GM12878 (cell line): ENCODE data around the gene C1GALT1. TPM values are rescaled to one million over a fixed set of nuclear protein-coding genes. Genes with fewer than 3 reads are reported as not detected.

Source experiments
- ATAC-seq: fragments of 200-7000 bp; cut with Tn5 transposase; 3 replicates; pipeline ENCODE4 v1.9.1; 2020; ENCODE audit warnings: mild to moderate bottlenecking, moderate library complexity
- BruUV-seq: library from RNA; stranded (reverse); fragments of 400-500 nt; replicated peaks from 2 replicates; lab custom pipeline; 2021; lab: Mats Ljungman, UMichigan
- CTCF ChIA-PET: fragments of 300-600 bp; sonication (Branson Sonifier 250); formaldehyde crosslinking; extraction: SDS; loops from one replicate; lab custom pipeline; 2021; ENCODE audit warnings: inconsistent platforms; lab: Yijun Ruan, JAX
- POLR2A ChIA-PET: fragments of 350-600 bp; formaldehyde crosslinking; extraction: SDS; loops from one replicate; lab custom pipeline; 2021; ENCODE audit warnings: inconsistent platforms; lab: Charles Lee
- RAD21 ChIA-PET: fragments of 300-600 bp; sonication (Branson Sonifier 250); formaldehyde crosslinking; loops from one replicate; lab custom pipeline; 2023; ENCODE audit warnings: antibody characterized with exemption; ENCODE audit not compliant: unreplicated experiment; lab: Charles Lee
- SMC1A ChIA-PET: fragments of 300-600 bp; sonication (Branson Sonifier 250); formaldehyde crosslinking; loops from one replicate; lab custom pipeline; 2023; ENCODE audit not compliant: unreplicated experiment, uncharacterized antibody; lab: Charles Lee
- DNase-seq: peaks from one replicate; pipeline ENCODE4 v3.0.0-alpha.2; 2011; ENCODE audit warnings: low read depth, low spot score
- FAIRE-seq: peaks from 3 replicates; lab custom pipeline; 2011; peaks lifted over from hg19 to GRCh38; lab: Jason Lieb, UNC
- H2AFZ ChIP-seq: 2 replicates; pipeline ENCODE4 v1.6.0; 2011; ENCODE audit warnings: low read depth, low read length, control low read depth; ENCODE audit not compliant: control insufficient read depth
- H3K27ac ChIP-seq: 2 replicates; pipeline ENCODE4 v1.5.1; 2011; ENCODE audit warnings: control low read depth; ENCODE audit not compliant: control insufficient read depth, insufficient read depth
- H3K27me3 ChIP-seq, 2 experiments: replicated peaks in 1 of 2; 2 replicates each; pipeline versions ENCODE4 v1.6.0 to v1.6.1; 2011; ENCODE audit warnings: low read length in 1 of 2; ENCODE audit not compliant: control insufficient read depth in 2 of 2, insufficient read depth in 2 of 2
- H3K36me3 ChIP-seq, 2 experiments: 2 replicates each; pipeline ENCODE4 v1.5.1; 2011; ENCODE audit warnings: low read length in 1 of 2; ENCODE audit not compliant: control insufficient read depth in 2 of 2, insufficient read depth in 2 of 2
- H3K4me1 ChIP-seq: 2 replicates; pipeline ENCODE4 v1.6.1; 2011; ENCODE audit warnings: mild to moderate bottlenecking, low read length, moderate library complexity, mixed read lengths; ENCODE audit not compliant: control insufficient read depth, insufficient read depth
- H3K4me2 ChIP-seq: 2 replicates; pipeline ENCODE4 v1.6.0; 2011; ENCODE audit warnings: control low read depth; ENCODE audit not compliant: control insufficient read depth, insufficient read depth
- H3K4me3 ChIP-seq: fragments of 200-600 bp; sonication (generic); 2 replicates; pipeline ENCODE4 v1.5.1; 2016
- H3K79me2 ChIP-seq: 2 replicates; pipeline ENCODE4 v1.6.0; 2011; ENCODE audit warnings: low read length; ENCODE audit not compliant: control insufficient read depth, insufficient read depth
- H3K9ac ChIP-seq: 2 replicates; pipeline ENCODE4 v1.8.0; 2011; ENCODE audit warnings: low read length, control low read depth, mixed read lengths; ENCODE audit not compliant: control insufficient read depth, insufficient read depth
- H3K9me3 ChIP-seq: replicated peaks from 3 replicates; pipeline ENCODE4 v1.5.1; 2011; ENCODE audit warnings: mild to moderate bottlenecking, low read length; ENCODE audit not compliant: control insufficient read depth, insufficient read depth
- H4K20me1 ChIP-seq: 2 replicates; pipeline ENCODE4 v1.6.0; 2011; ENCODE audit not compliant: control insufficient read depth, insufficient read depth
- BCLAF1 ChIP-seq: fragments of 450-650 bp; IDR thresholded peaks from 2 replicates; pipeline ENCODE4 v1.6.1; 2017; ENCODE audit warnings: antibody characterized with exemption, mild to moderate bottlenecking, moderate library complexity
- CHD1 ChIP-seq: IDR thresholded peaks from 2 replicates; pipeline ENCODE4 v1.6.1; 2012; ENCODE audit warnings: low read depth, low read length, improper control_type of control experiment
- IRF5 ChIP-seq: fragments of 450-650 bp; IDR thresholded peaks from 2 replicates; pipeline ENCODE4 v1.6.1; 2017; ENCODE audit warnings: borderline replicate concordance
- MTA2 ChIP-seq: fragments of 450-650 bp; IDR thresholded peaks from 2 replicates; pipeline ENCODE4 v1.6.1; 2016; ENCODE audit warnings: low read depth, mild to moderate bottlenecking, moderate library complexity
- MYC ChIP-seq: IDR thresholded peaks from 2 replicates; pipeline ENCODE4 v1.6.1; 2011; ENCODE audit warnings: mild to moderate bottlenecking, low read length, moderate library complexity, inconsistent platforms; ENCODE audit not compliant: insufficient read depth, insufficient replicate concordance, insufficient read length, severe bottlenecking
- NBN ChIP-seq: fragments of 450-650 bp; IDR thresholded peaks from 2 replicates; pipeline ENCODE4 v1.6.1; 2016
- PAX5 ChIP-seq: IDR thresholded peaks from 2 replicates; pipeline ENCODE4 v1.6.1; 2011; ENCODE audit warnings: low read depth, low read length, borderline replicate concordance
- POLR2A ChIP-seq: IDR thresholded peaks from 2 replicates; pipeline ENCODE4 v1.6.1; 2011; ENCODE audit warnings: low read depth, mild to moderate bottlenecking, low read length
- POU2F2 ChIP-seq: IDR thresholded peaks from 3 replicates; pipeline ENCODE4 v1.6.1; 2011; ENCODE audit warnings: low read depth, mild to moderate bottlenecking, low read length, borderline replicate concordance
- SKIL ChIP-seq: fragments of 450-650 bp; IDR thresholded peaks from 2 replicates; pipeline ENCODE4 v1.6.1; 2017; ENCODE audit warnings: mild to moderate bottlenecking, low read depth, inconsistent platforms; ENCODE audit not compliant: poor library complexity, severe bottlenecking
- SP1 ChIP-seq: IDR thresholded peaks from one replicate; pipeline ENCODE4 v1.6.1; 2011; ENCODE audit warnings: low read depth, low read length
- STAT1 ChIP-seq: fragments of 450-650 bp; conservative IDR thresholded peaks from 2 replicates; pipeline ENCODE4 v1.6.1; 2014; ENCODE audit warnings: antibody characterized with exemption, mild to moderate bottlenecking
- WGBS: methylation state at CpG from one replicate; pipeline ENCODE4 v1.1.6; 2016; ENCODE audit warnings: low lambda C conversion rate; ENCODE audit not compliant: insufficient replicate concordance, insufficient coverage; ENCODE audit errors: missing lambda C conversion rate; 5-methylcytosine and 5-hydroxymethylcytosine counted together
- in situ Hi-C: fragments of 300-500 bp; cut with MboI; formaldehyde crosslinking; loops from 9 replicates; pipeline ENCODE4 v1.14.3; 2018; ENCODE audit warnings: mixed read lengths
- intact Hi-C: fragments of 100-400 bp; cut with micrococcal nuclease; formaldehyde crosslinking; loops from one replicate; pipeline ENCODE4 v1.14.2; 2022; ENCODE audit not compliant: unreplicated experiment
- polyA plus RNA-seq, 11 experiments: library from polyadenylated mRNA; depleted of rRNA in 4 of 11; unstranded in 6 of 11; stranded (reverse) in 5 of 11; fragments of >200 nt; fragmentation: Nextera tagmentation in 4 of 11; fragmentation: Illumina TruSeq in 1 of 11; extraction: Ambion mirVana in 4 of 11; extraction: Trizol in 1 of 11; gene quantifications; 1 replicate in 1 of 11; 2 replicates in 10 of 11; pipeline versions ENCODE4 v1.2.1 to v1.2.3, GENCODE V29; 2011 to 2016; ENCODE audit warnings: inconsistent platforms in 2 of 11, missing spikeins in 2 of 11, low read depth in 1 of 11
- total RNA-seq, 4 experiments: library from RNA; depleted of rRNA in 3 of 4; stranded (reverse); fragments of >200 nt in 3 of 4; fragmentation: Illumina TruSeq in 1 of 4; extraction: Trizol in 1 of 4; gene quantifications; 2 replicates each; pipeline versions ENCODE4 v1.2.1 to v1.2.3, GENCODE V29; 2013 to 2021

Gene C1GALT1
- total and polyA plus RNA-seq, 10 of the 15 experiments (the other 5 are each of a cell fraction or from before 2014, with no cell fraction given), result 1.6 to 25.0 (median 8.5) TPM

- H3K4me2 ChIP-seq, result no peak overlapping the region
- H4K20me1 ChIP-seq, result no peaks in the 10 kb centered on the region
- no peaks in the 10 kb centered on the region for H3K27me3 ChIP-seq
- POLR2A ChIA-PET, result interaction anchor here (0.9 kb wide), 1 partner anchor 66 kb away, joined by 4 read pairs; no protein-coding TSS in a partner anchor
- WGBS, result 86% methylated on average over 5 of the region's 5 CpGs
- H3K4me1 ChIP-seq, result peaks cover 35% of the 10 kb centered on the region
- H3K36me3 ChIP-seq, result no peaks in the 10 kb centered on the region
- CTCF ChIA-PET, result no interaction called here
- no peaks in the 10 kb centered on the region; the same call in 2 of the 3 replicates for H3K9me3 ChIP-seq
- no TSS peak for BruUV-seq
- intact Hi-C loops, result loop anchor here (5.0 kb wide), 2 partner anchors 53 to 312 kb away; partner anchors contain the start of gene MIOS
- no peak overlapping the region for H3K9ac ChIP-seq
- no peaks in the 10 kb centered on the region for H3K79me2 ChIP-seq
- RAD21 ChIA-PET, result interaction anchor here (0.8 kb wide), 1 partner anchor 317 kb away, joined by 3 read pairs; no protein-coding TSS in a partner anchor
- no peak overlapping the region for H3K4me3 ChIP-seq
- H3K27ac ChIP-seq, result no peak overlapping the region
- no peak overlapping the region for H2AFZ ChIP-seq
- SMC1A ChIA-PET, result interaction anchor here (0.9 to 1.6 kb wide), 5 partner anchors 16 to 69 kb away, joined by 3 to 6 read pairs (median 4); no protein-coding TSS in a partner anchor
- TF ChIP-seq POLR2A, result no peak
- no peak for TF ChIP-seq IRF5
- no peak for TF ChIP-seq STAT1
- TF ChIP-seq BCLAF1, result no peak
- no peak for TF ChIP-seq SP1
- TF ChIP-seq MTA2, result no peak
- TF ChIP-seq POU2F2, result no peak
- no peak for TF ChIP-seq PAX5
- no peak for TF ChIP-seq MYC
- no peak for TF ChIP-seq NBN
- TF ChIP-seq CHD1, result no peak
- TF ChIP-seq SKIL, result no peak
- in situ Hi-C loops, result no loop called here
- DNase-seq (no peak), ATAC-seq (no peak), FAIRE-seq (no peak)
Observed at GRCh38 chr7:7254908-7255307, 72.6 kb downstream of the C1GALT1 start.
